ENCODE results near the gene MRPL46.

DNA sequence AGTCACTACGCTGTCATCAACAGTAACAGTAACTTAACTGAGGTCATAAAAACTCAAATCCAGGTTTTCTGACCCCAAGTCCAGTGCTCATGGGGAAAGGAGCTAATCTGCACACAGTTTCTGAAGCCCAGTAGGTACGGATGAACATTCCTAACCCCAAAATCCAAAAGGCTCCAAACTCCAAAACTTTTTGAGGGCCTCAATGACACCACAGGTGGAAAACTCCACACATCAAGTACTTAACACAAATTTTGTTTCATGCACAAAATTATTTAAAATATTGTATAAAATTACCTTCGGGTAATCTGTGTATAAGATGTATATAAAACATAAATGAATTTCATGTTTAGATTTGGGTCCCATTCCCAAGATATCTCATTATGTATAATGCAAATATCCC lies 10.5 kb downstream of the MRPL46 start:
- TF ChIP-seq, protein P1, sequence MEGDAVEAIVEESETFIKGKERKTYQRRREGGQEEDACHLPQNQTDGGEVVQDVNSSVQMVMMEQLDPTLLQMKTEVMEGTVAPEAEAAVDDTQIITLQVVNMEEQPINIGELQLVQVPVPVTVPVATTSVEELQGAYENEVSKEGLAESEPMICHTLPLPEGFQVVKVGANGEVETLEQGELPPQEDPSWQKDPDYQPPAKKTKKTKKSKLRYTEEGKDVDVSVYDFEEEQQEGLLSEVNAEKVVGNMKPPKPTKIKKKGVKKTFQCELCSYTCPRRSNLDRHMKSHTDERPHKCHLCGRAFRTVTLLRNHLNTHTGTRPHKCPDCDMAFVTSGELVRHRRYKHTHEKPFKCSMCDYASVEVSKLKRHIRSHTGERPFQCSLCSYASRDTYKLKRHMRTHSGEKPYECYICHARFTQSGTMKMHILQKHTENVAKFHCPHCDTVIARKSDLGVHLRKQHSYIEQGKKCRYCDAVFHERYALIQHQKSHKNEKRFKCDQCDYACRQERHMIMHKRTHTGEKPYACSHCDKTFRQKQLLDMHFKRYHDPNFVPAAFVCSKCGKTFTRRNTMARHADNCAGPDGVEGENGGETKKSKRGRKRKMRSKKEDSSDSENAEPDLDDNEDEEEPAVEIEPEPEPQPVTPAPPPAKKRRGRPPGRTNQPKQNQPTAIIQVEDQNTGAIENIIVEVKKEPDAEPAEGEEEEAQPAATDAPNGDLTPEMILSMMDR (IDR thresholded peaks at IDR 0.05; ENCODE audit: low read depth, low read length): no peak
- no peak for TF ChIP-seq POLR2A (IDR thresholded peaks at IDR 0.05; ENCODE audit: extremely low read depth, insufficient read length)
- TF ChIP-seq, protein P2, sequence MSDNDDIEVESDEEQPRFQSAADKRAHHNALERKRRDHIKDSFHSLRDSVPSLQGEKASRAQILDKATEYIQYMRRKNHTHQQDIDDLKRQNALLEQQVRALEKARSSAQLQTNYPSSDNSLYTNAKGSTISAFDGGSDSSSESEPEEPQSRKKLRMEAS (IDR thresholded peaks at IDR 0.05; ENCODE audit: low read depth, low read length): no peak
- no peak for TF ChIP-seq MYC (IDR thresholded peaks at IDR 0.05; ENCODE audit: low read depth, low read length)

Data from NB4 (cell line).